PC-3 (cell line): ENCODE results near the gene TEX264. TPM values are rescaled to one million over a fixed set of nuclear protein-coding genes. Genes with fewer than 3 reads are reported as not detected.

Experiments used
- ATAC-seq: fragments of 200-7000 bp; cut with Tn5 transposase; 2 replicates; pipeline ENCODE4 v1.9.1; 2020; ENCODE audit warnings: mild to moderate bottlenecking, moderate library complexity
- BruUV-seq: library from RNA; stranded (reverse); fragments of 400-500 nt; replicated peaks from 2 replicates; lab custom pipeline; 2021; lab: Mats Ljungman, UMichigan
- CTCF ChIA-PET: fragments of 300-600 bp; sonication (Branson Sonifier 250); formaldehyde crosslinking; loops from one replicate; lab custom pipeline; 2022; ENCODE audit warnings: antibody characterized with exemption; lab: Charles Lee
- POLR2A ChIA-PET: fragments of 300-600 bp; sonication (Branson Sonifier 250); formaldehyde crosslinking; loops from one replicate; lab custom pipeline; 2022; ENCODE audit warnings: antibody characterized with exemption; ENCODE audit not compliant: unreplicated experiment; lab: Charles Lee
- DNase-seq: peaks from one replicate; pipeline ENCODE4 v3.0.0-alpha.2; 2015
- H2AFZ ChIP-seq: fragments of 300-600 bp; sonication (generic); 2 replicates; pipeline ENCODE4 v1.6.0; 2016; ENCODE audit warnings: antibody characterized with exemption, low read length
- H3F3A ChIP-seq: fragments of 300-600 bp; sonication (generic); one replicate; pipeline ENCODE4 v1.6.0; 2017; ENCODE audit warnings: antibody characterized with exemption, low read length, control low read depth, mild to moderate bottlenecking; ENCODE audit not compliant: unreplicated experiment
- H3K27ac ChIP-seq: fragments of 300-600 bp; sonication (generic); 2 replicates; pipeline ENCODE4 v1.5.1; 2016; ENCODE audit warnings: mild to moderate bottlenecking, low read length
- H3K27me3 ChIP-seq: fragments of 300-600 bp; sonication (generic); 2 replicates; pipeline ENCODE4 v1.6.1; 2016; ENCODE audit warnings: low read length, mixed read lengths
- H3K36me3 ChIP-seq: fragments of 300-600 bp; sonication (generic); 2 replicates; pipeline ENCODE4 v1.6.1; 2016; ENCODE audit warnings: low read depth, mixed run types, low read length, mixed read lengths
- H3K4me1 ChIP-seq: fragments of 300-600 bp; sonication (generic); 2 replicates; pipeline ENCODE4 v1.5.1; 2016; ENCODE audit warnings: low read length; ENCODE audit not compliant: insufficient read depth
- H3K4me2 ChIP-seq: fragments of 300-600 bp; sonication (generic); 2 replicates; pipeline ENCODE4 v1.6.0; 2016; ENCODE audit warnings: low read length
- H3K4me3 ChIP-seq: fragments of 300-600 bp; sonication (generic); 2 replicates; pipeline ENCODE4 v1.5.1; 2016; ENCODE audit warnings: mild to moderate bottlenecking, low read length, mixed read lengths
- H3K79me2 ChIP-seq: fragments of 300-600 bp; sonication (generic); 2 replicates; pipeline ENCODE4 v1.6.1; 2017; ENCODE audit warnings: low read length, mixed read lengths
- H3K9ac ChIP-seq: fragments of 300-600 bp; sonication (generic); 2 replicates; pipeline ENCODE4 v1.6.0; 2016; ENCODE audit warnings: mild to moderate bottlenecking, low read length
- H3K9me2 ChIP-seq: fragments of 300-600 bp; sonication (generic); replicated peaks from 2 replicates; pipeline ENCODE4 v1.6.1; 2016; ENCODE audit warnings: mixed run types, low read length, mixed read lengths
- H3K9me3 ChIP-seq: fragments of 300-600 bp; sonication (generic); 2 replicates; pipeline ENCODE4 v1.6.1; 2016; ENCODE audit warnings: low read length, mixed read lengths
- H4K20me1 ChIP-seq: fragments of 300-600 bp; sonication (generic); 2 replicates; pipeline ENCODE4 v1.6.1; 2016; ENCODE audit warnings: low read length, mixed read lengths
- EZH2 ChIP-seq: fragments of 300-600 bp; sonication (generic); IDR thresholded peaks from one replicate; pipeline ENCODE4 v1.6.1; 2017; ENCODE audit warnings: antibody characterized with exemption, mild to moderate bottlenecking, low read length; ENCODE audit not compliant: unreplicated experiment
- EZH2phosphoT487 ChIP-seq: fragments of 300-600 bp; sonication (generic); IDR thresholded peaks from 2 replicates; pipeline ENCODE4 v1.6.1; 2018; ENCODE audit warnings: mild to moderate bottlenecking, antibody characterized with exemption, low read length, borderline replicate concordance
- intact Hi-C: fragments of 100-400 bp; cut with micrococcal nuclease; formaldehyde crosslinking; loops from 2 replicates; pipeline ENCODE4 v1.9.0; 2023
- total RNA-seq: library from RNA; depleted of rRNA; stranded (reverse); fragments of >200 nt; gene quantifications from 2 replicates; pipeline ENCODE4 v1.2.3, GENCODE V29; 2014
- TF ChIP-seq, protein P1 (sequence below): fragments of 300-600 bp; sonication (generic); conservative IDR thresholded peaks from 2 replicates; pipeline ENCODE4 v1.5.1; 2017; ENCODE audit warnings: antibody characterized with exemption, low read depth, mild to moderate bottlenecking, low read length

TEX264 gene
- total RNA-seq, 1 experiment from 2014 or later: 85.5 TPM

DNA sequence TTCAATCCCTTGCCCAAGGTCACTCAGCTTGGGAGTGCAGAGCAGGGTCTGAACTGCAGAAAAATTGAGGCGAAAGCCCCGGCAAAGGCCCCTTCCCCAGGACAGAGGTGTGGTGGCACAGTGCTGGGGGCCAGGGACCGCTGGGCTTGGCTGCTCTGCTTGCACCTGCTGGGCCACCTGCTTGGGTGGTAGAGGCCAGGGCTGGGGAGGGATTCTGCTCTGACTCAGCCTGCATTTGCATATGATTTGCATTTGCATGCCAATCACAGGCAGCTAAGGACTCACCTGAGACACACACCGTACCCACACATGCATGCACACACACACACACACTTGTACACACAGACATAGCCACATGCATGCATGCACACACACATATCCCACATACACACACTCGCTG is 45.8 kb downstream of the TEX264 start:
- Histone ChIP-seq H3K9me3 (no peaks in the 10 kb centered on the region), H3K4me3 (no peak overlapping the region), H3K27ac (no peak overlapping the region), H3K9me2 (no peaks in the 10 kb centered on the region), H3K4me2 (no peak overlapping the region), H3K9ac (no peak overlapping the region), H3K79me2 (no peaks in the 10 kb centered on the region), H3K36me3 (no peaks in the 10 kb centered on the region; the same call in 1 of the 2 replicates), H2AFZ (no peak overlapping the region), H3F3A (no peaks in the 10 kb centered on the region), H3K4me1 (no peaks in the 10 kb centered on the region), H3K27me3 (no peaks in the 10 kb centered on the region), H4K20me1 (no peaks in the 10 kb centered on the region)
- DNase-seq (no peak), ATAC-seq (no peak)
- TF ChIP-seq, protein P1, sequence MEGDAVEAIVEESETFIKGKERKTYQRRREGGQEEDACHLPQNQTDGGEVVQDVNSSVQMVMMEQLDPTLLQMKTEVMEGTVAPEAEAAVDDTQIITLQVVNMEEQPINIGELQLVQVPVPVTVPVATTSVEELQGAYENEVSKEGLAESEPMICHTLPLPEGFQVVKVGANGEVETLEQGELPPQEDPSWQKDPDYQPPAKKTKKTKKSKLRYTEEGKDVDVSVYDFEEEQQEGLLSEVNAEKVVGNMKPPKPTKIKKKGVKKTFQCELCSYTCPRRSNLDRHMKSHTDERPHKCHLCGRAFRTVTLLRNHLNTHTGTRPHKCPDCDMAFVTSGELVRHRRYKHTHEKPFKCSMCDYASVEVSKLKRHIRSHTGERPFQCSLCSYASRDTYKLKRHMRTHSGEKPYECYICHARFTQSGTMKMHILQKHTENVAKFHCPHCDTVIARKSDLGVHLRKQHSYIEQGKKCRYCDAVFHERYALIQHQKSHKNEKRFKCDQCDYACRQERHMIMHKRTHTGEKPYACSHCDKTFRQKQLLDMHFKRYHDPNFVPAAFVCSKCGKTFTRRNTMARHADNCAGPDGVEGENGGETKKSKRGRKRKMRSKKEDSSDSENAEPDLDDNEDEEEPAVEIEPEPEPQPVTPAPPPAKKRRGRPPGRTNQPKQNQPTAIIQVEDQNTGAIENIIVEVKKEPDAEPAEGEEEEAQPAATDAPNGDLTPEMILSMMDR: no peak
- TF ChIP-seq EZH2phosphoT487 (no peak), EZH2 (no peak)
- intact Hi-C loops: no loop called here
- ChIA-PET CTCF (no interaction called here), POLR2A (no interaction called here)
- no TSS peak for BruUV-seq

DNA sequence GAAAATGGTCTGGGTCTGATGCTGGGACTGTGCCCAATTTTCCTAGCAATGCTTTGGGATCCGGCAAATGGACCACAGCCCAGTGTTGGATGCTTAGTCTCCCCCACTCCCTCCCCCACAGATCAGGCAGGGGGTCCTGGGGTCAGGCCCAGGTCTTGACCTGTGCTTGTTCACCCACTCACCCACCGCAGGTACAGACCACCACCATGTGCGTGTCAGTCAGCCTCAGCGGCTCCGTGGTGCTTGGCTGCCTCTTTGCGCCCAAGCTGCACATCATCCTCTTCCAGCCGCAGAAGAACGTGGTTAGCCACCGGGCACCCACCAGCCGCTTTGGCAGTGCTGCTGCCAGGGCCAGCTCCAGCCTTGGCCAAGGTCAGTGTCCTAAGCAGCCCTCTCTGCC is 46.4 kb downstream of the TEX264 start:
- ChIA-PET CTCF (no interaction called here), POLR2A (no interaction called here)
- Histone ChIP-seq H3K9me2 (no peaks in the 10 kb centered on the region), H3K36me3 (no peaks in the 10 kb centered on the region; the same call in 1 of the 2 replicates), H3K9me3 (no peaks in the 10 kb centered on the region), H3F3A (no peaks in the 10 kb centered on the region), H4K20me1 (no peaks in the 10 kb centered on the region), H3K4me1 (no peaks in the 10 kb centered on the region), H3K4me3 (no peak overlapping the region), H2AFZ (no peak overlapping the region), H3K79me2 (no peaks in the 10 kb centered on the region), H3K4me2 (no peak overlapping the region), H3K27ac (no peak overlapping the region), H3K27me3 (no peaks in the 10 kb centered on the region), H3K9ac (no peak overlapping the region)
- intact Hi-C loops: no loop called here
- TF ChIP-seq EZH2: no peak
- TF ChIP-seq EZH2phosphoT487: no peak
- TF ChIP-seq, protein P1: no peak
- no TSS peak for BruUV-seq
- ATAC-seq (no peak), DNase-seq (no peak)

GRCh38 chr3:51717947-51718346 is 46.9 kb downstream of the TEX264 start:
- H3K36me3 ChIP-seq: no peaks in the 10 kb centered on the region; the same call in 1 of the 2 replicates

More at GRCh38 chr3:51717947-51718346, 46.9 kb downstream of the TEX264 start:
- H3K4me2 ChIP-seq: no peak overlapping the region
- no peak overlapping the region for H3K9ac ChIP-seq
- BruUV-seq: no TSS peak
- H3K79me2 ChIP-seq: no peaks in the 10 kb centered on the region
- ATAC-seq (no peak), DNase-seq (no peak)
- H3K27me3 ChIP-seq: no peaks in the 10 kb centered on the region
- ChIA-PET CTCF (no interaction called here), POLR2A (no interaction called here)
- TF ChIP-seq, protein P1: no peak
- TF ChIP-seq EZH2phosphoT487: no peak
- TF ChIP-seq EZH2: no peak
- intact Hi-C loops: no loop called here
- H4K20me1 ChIP-seq: no peaks in the 10 kb centered on the region
- H3K4me1 ChIP-seq: no peaks in the 10 kb centered on the region
- no peaks in the 10 kb centered on the region for H3F3A ChIP-seq
- H3K4me3 ChIP-seq: no peak overlapping the region
- H3K9me2 ChIP-seq: no peaks in the 10 kb centered on the region
- H3K27ac ChIP-seq: no peak overlapping the region
- no peaks in the 10 kb centered on the region for H3K9me3 ChIP-seq
- H2AFZ ChIP-seq: no peak overlapping the region
